AG20443 (cell line): ENCODE data around the gene LETM1.

Source experiments
- DNase-seq: peaks from one replicate; pipeline ENCODE4 v3.0.0; 2012; ENCODE audit warnings: low spot score, mixed read lengths

The LETM1 gene

DNA sequence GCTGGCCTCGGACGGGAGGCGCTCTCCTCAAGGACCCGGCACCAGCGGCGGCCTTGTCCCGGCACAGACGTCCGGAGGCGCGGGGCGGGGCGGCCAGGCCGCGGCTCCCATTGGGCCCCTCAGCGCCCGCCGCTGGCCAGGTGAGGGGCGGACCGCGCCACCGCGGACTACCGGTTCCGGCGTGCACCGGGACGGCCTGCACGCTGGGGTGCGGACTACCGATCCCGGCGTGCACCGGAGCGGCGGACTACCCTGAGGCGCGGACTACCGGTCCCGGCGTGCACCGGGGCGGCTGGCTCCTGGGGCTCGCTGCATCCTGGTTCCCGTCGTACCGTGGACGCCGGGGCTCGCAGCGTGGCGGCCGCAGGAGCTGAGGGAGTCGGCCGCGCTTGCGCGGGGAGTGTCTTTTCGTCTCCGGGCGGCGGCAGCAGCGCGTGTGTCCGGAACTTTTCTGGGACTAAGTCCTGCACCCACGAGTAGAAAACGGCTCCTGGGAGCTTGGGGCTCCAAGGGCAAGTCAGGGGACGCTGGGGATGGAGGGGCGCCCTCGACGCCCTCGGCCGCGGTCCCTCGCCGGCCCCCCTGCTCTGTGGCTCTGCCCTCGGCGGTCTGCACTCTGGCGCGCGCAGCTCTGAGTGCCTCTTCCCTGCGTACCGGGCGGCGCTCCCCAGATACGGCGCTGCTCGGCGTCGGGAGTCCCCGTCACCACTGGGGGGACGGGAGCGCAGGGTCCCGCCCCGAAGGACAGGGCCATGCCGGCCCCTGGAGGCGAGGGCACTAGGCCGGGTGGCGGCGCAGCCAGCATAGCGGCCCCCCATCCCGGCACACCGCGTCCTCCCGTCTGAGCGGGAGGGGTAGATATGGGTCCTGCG, at the start of gene LETM1:
Gene LETM1 (minus strand): TSS at position 86 of the 872 bp plus-strand sequence. CDS start 206 bp downstream, outside the sequence.
- DNase-seq = peak; percentile 97

DNA sequence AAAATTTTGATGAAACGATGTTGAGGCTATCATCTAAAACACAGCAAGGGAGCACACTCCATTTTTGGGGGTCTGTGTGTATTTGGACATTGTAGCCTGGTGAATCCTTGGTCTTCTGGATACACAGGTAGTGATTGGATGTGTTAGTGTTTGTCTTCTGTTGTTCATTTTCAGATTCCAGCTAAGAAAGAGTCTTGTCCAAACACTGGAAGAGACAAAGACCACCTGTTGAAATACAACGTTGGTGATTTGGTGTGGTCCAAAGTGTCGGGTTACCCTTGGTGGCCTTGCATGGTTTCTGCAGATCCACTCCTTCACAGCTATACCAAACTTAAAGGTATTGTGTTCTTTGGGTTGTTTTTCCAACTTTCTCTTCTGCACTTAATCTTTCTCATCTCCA, 48.1 kb upstream of the LETM1 start:
- no peak for DNase-seq

DNA sequence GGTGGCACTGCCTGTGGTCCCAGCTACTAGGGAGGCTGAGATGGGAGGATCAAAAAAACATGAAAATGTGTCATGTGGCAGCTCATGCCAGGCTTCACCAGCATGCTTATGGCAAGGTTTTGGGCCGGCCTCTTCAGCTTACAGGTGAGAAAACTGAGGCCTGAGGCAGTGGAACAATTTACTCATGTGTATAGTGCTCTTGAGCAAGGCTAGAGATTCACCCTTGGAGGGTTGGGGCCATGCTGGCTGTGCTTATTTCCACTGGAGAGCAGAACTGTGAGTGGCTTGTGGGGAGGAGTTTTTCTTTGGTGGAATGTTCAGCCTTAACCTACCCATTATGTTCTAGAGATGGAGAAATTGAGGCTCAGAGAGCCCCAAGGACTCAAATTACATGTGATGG, 47.1 kb upstream of the LETM1 start:
- DNase-seq = no peak

GRCh38 chr4:1902243-1902642, 46.3 kb upstream of the LETM1 start:
- DNase-seq = no peak

GRCh38 chr4:1901127-1901526, 45.2 kb upstream of the LETM1 start:
- DNase-seq = no peak

GRCh38 chr4:1900624-1901023, 44.7 kb upstream of the LETM1 start:
- no peak for DNase-seq

DNA sequence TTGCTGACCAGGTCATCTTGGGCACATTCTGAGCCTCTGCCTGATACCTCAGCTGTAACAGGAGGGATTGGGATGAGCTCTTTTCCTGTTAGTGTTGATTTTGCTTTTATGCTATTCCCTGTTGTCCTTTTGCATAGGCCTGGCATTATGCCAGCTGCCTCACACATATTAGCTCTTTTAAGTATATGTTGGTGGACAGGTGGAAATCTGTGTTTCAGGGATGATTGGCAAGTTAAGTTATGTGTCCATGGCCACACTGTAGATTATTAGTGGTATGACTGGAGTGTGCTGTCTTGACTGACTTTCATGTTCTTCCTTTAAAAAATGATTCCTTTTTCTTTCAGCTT, 44.1 kb upstream of the LETM1 start:
- no peak for DNase-seq

GRCh38 chr4:1899149-1900086, 43.5 kb upstream of the LETM1 start:
- peak; percentile 93 for DNase-seq

DNA sequence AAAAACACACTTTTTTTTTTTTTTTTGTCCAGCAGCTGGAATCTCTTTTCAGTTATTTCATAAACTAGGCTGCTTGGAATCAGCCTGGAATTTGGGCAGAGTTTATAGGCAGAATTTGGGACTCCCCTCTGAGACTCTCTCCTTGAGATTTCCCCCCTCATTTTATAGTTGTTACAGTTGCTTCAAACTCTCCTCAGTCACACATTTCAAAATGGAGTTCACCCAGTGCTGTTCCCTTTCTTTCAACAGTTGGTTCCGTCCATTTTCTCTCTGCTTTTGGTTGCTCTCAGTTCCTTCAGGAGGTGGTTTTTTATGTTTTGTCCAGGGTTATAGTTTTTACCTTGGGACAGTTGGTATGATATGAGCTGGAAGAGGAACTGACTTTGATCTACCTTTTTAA, 42.7 kb upstream of the LETM1 start:
- no peak for DNase-seq

GRCh38 chr4:1898007-1898406, 42.1 kb upstream of the LETM1 start:
- DNase-seq = no peak

DNA sequence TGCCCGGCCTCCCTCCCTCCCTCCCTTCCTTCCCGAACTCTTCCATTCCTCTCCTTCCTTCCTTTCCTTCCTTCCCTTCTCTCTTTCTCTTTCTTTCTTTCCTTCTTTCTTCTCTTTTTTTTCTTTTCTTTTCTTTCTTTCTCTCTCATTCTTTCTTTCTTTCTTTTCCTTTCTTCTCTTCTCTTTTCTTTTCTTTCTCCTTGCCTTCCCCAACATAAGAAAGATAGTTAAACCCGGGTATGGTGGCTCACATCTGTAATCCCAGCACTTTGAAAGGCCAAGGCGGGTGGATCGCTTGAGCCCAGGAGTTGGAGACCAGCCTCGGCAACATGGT, 40.7 kb upstream of the LETM1 start:
- no peak for DNase-seq

- DNase-seq = no peak
Measured at GRCh38 chr4:1895971-1896657, 40.2 kb upstream of the LETM1 start.

GRCh38 chr4:1890979-1891570, 35.1 kb upstream of the LETM1 start:
- no peak for DNase-seq

DNA sequence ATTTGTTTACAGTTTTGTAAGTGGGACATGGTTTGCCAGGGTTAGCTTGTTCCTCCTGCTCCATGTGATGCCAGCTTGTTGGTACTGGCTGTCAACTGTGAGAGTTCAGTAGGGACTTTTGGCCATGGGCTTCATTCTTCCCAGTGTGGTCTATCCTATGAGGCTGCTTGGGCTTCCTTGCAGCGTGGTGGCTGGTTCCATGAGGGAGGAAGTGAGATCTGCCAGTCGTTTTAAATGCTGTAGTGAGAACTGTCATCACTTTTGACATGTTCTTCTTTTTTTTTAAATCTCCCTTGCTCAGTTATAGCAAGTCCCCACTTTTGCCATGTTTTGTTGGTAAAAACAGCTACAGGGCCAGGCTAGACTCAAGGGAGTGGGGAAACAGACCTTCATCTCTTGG, 31.1 kb upstream of the LETM1 start:
- no peak for DNase-seq

DNA sequence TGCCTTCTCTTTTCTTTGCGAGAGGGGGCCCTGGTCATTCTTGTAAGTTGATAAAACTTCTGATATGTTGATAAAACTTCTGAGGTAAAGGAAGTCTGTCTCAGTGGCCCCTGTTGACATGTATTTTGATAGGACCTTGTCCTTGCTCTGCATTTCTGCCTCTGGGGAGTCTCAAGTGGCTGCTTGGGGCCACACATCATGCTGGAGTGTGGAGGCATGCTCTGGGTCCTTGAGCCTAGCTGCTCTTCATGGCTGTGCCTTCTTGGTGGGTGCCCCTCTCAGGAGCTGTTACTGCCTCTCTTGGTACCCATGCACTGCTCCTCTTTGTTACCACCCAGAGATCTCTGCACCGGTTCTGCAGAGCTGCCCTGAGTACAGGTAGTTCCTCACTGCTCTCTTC, 29.5 kb upstream of the LETM1 start:
- DNase-seq = no peak

DNA sequence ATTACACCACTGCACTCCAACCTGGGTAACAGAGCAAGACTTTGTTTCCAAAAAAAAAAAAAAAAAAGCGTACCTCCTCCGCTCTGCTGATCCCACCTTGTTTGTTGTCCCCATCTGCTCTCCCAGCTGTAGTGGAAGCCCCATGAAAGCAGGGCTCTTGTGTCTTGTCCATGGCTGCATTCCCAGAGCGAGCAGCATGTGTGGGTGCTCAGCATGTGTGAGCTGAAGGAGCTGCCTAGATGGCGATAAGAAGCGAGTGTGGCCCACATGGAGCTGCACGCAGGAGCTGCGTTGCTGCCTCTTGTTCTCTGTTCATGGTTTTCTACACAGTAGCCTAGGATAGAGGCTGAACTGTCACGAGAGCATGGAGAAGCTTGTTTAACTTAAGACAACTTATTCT, 27.6 kb upstream of the LETM1 start:
- no peak for DNase-seq

DNA sequence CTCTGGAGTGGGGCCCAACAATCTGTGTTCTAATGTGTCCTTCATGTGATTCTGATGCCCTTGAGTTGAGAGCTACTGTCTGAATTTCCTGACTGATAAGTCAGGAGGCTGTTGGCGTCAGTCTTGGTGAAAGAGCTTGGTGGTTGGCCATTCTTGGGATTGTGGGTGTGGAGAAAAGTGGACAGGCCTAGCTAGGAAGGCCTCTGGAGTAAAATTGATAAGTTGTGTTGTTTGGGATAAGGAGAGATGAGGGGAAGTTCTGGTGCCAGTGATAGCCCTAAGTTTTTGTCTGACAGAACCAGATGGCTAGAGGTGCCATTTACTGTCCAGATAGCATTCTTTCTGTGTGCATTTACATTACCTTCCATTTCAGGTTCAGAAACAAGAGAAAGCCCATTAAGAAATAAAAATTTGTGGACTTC, 26.9 kb upstream of the LETM1 start:
- no peak for DNase-seq

- no peak for DNase-seq
Measured at GRCh38 chr4:1880332-1880731, 24.4 kb upstream of the LETM1 start.

DNA sequence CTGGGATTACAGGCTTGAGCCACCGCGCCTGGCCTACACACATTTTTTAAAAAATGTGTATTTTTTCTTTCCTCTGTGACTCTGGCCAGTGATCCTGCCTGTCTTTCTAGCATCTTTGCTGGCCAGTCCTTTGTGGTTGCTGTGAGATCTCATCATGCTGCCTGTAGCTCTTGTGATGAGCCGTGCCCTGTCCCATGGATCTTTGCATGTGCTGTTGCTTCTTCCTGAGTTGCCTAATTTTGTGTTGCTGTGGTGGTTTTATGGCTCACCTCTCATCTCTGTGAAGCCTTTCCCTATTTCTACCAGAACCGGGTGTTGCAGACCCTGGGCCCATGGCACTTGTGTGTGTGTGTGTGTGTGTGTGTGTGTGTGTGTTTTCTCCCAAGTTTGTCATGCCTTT, 23.5 kb upstream of the LETM1 start:
- no peak for DNase-seq

DNA sequence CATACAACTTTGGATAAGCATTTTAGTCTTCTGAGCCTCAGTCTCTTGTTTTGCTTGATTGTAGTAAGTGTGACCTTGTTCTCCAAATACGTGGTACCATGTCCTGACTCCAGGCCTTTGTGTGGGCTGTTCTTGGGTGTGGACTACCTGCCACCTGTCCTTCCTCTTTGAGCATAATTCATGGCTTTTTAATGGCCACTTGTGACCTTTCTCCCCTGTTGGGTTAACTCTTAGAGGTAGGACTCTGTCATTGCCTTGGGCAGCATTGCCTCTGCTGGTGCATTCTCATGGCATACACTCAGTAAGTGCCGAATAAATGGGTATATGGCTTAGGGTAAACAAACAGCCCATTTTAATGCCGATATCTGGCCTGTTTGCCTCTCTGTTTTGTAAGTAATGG, 18.2 kb upstream of the LETM1 start:
- DNase-seq = no peak

DNA sequence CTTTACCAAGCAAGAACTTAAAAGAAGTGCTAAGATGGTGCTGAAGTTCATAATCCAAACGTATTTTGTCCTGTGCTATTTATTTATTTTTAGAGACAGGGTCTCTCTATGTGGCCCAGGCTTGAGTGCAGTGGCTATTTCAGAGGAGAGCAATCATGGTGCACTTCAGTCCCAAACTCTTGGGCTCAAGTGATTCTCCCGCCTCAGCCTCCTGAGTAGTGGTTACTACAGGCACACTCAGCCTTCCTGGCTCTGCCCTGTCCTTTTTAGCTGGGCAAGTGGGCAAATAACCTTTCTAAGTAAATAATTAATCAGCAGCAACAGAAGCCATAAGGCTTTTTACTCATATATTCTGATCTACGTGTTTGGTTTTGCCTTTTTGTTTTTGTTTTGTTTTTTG, 17.8 kb upstream of the LETM1 start:
- no peak for DNase-seq

- no peak for DNase-seq
Measured at GRCh38 chr4:1873291-1873690, 17.3 kb upstream of the LETM1 start.
